ENCODE measurements around the gene USP12.
"Not testable (repeated sequence)": the region's sequence is repeated elsewhere in the genome, so short reads cannot be mapped to it uniquely, and the experiment has no call there.

USP12 gene

DNA sequence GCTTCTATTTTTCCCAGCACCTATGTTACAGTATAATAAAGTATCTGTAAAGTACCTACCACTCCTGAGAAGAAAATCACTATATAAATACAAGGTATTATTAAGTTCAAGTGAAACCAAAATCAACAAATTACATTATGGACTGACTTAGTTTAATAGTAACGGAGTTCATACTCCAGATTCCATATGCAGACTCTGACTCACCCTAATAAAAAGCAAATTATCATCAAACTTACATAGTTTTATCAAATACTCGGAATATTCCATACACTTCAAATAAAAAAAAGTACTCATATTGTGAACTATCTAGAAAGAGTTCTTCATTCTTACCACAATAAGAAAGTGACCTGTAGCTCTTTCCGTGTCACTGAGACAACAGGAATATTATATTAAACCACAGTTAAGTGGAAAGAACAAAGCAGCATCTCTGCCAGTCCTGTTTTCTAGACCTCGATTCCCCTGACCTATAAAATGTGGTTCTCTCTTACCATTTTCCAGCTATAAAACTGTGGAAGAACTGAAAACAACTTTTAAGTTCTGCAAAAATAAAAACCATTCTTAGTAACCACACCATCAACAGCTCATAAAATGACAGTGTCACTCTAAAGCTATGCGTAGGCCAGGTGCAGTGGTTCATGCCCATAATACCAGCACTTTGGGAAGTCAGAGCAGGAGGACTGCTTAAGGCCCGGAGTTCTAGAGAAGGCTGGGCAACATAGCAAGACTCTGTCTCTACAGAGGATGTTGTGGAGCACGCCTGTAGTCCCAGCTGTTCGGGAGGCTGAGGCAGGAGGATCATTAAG lies 42.6 kb downstream of the USP12 start:
- DNase-seq (ENCODE audit: extremely low spot score, insufficient read length, low read depth) (no peak), FAIRE-seq (no peak)

GRCh38 chr13:27126859-27127258 lies 44.8 kb downstream of the USP12 start:
- no peak for FAIRE-seq
- no peak for DNase-seq (ENCODE audit: extremely low spot score, insufficient read length, low read depth)

- FAIRE-seq (no peak), DNase-seq (ENCODE audit: extremely low spot score, insufficient read length, low read depth) (no peak)
These were observed 46.0 kb downstream of the USP12 start for GRCh38 chr13:27125357-27126282.

GRCh38 chr13:27124571-27124970 lies 47.0 kb downstream of the USP12 start:
- DNase-seq (ENCODE audit: extremely low spot score, insufficient read length, low read depth) (no peak), FAIRE-seq (no peak)

- not testable (repeated sequence) for DNase-seq (ENCODE audit: extremely low spot score, insufficient read length, low read depth); FAIRE-seq
These were observed 48.2 kb downstream of the USP12 start for GRCh38 chr13:27123445-27123844.

DNA sequence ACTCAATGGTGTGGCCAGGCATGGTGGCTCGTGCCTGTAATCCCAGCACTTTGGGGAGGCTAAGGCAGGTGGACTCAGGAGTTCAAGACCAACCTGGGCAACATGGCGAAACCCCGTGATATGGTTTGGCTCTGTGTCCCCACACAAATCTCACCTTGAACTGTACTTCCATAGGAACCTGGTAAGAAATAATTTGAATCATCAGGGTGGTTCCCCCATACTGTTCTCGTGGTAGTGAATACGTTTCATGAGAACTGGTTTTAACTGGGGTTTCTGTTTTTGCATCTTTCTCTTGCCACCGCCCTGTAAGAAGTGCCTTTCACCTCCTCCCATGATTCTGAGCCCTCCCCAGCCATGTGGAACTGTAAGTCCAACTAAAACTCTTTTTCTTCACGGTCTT lies 49.6 kb downstream of the USP12 start:
- no peak for DNase-seq (ENCODE audit: extremely low spot score, insufficient read length, low read depth)
- no peak for FAIRE-seq

DNA sequence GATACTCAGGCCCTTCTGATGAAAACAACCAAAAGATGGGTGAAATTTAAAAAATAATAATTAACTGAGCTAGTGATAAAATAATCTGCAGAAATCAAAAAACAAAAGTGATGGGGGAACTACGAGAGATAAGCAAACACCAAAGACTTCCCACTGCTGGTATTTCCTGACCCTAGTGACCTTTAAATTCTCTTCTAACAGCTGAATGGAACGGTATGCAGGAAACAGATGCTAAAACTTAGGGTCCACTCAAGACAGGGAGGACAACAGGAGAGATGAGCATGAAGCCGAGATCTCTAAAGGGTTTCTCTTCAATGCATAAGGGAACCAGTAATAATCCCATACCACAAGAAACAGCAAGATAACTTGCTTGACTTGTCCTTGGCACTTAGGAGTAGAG lies 50.8 kb downstream of the USP12 start:
- FAIRE-seq: peak; percentile 42

GRCh38 chr13:27120011-27120410 lies 51.6 kb downstream of the USP12 start:
- FAIRE-seq (no peak), DNase-seq (ENCODE audit: extremely low spot score, insufficient read length, low read depth) (no peak)

More for the DNA sequence above, 50.8 kb downstream of the USP12 start:
- DNase-seq (ENCODE audit: extremely low spot score, insufficient read length, low read depth): no peak

DNA sequence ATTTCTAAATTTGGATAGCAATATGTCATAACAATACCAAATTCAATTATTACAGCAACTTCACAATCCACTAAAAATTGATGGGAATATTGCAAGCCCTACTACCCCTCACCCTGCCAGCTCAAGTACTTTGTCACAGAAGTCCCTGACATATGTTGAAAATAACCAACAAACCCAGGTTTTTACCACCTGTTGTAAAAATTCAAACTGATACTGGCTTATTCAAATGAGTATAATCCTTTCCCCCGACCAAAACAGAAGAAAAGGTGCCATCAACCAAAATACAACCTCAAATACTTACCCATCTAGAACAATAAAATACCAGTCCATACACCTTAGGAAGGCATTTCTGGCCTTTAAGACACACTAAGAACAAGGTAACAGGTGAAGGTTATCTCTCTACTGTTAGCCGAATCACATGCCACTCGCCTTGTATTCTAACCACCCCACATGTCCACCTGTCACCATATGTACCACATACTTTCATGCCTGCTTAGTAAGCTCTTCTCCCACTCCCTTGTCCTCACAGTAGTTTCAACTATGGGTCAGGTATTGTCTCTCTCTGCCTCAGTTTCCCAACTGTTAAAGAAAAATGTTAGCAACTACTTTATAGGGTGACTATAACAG lies 53.1 kb downstream of the USP12 start:
- DNase-seq (ENCODE audit: extremely low spot score, insufficient read length, low read depth) (no peak), FAIRE-seq (peak; percentile 58)

GRCh38 chr13:27117952-27118351 lies 53.7 kb downstream of the USP12 start:
- DNase-seq (ENCODE audit: extremely low spot score, insufficient read length, low read depth) (no peak), FAIRE-seq (no peak)

GRCh38 chr13:27117158-27117557 lies 54.5 kb downstream of the USP12 start:
- no peak for FAIRE-seq
- no peak for DNase-seq (ENCODE audit: extremely low spot score, insufficient read length, low read depth)

DNA sequence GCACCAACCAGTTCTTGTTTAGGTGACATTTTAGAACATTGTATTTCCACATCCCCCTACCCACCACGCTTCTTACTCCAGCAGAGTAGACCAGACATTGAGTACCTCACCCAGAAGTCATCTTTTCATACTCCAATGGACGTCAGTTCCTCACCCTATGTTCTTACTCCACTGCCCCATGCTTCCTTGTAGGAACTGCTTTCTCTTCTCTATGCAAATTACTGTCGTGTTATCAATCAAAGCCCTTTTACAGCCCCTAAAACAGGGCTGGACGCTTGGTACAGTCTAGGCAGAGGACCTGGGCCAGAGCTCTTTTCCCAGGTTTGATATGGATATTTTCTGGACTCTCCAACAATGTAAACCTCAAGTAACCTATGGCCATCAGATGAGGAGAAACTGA lies 58.2 kb downstream of the USP12 start:
- no peak for DNase-seq (ENCODE audit: extremely low spot score, insufficient read length, low read depth)
- FAIRE-seq: peak; percentile 81

DNA sequence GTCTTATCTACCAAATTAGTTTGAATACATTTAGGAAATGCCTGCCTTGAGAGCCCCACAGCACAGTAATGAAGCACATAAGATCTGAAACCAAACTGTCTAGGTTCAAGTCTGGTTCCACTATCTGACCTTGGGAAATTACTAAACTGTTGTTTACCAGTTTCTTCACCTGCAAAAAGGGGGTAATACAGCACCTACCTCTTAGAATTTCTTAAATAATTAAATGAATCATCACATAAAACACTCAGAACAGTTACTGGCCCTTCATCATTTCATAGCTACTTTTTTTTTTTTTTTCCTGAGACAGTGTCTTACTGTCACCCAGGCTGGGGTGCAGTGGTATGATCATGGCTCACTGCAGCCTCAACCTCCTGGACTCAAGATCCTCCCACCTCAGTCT lies 59.6 kb downstream of the USP12 start:
- no peak for FAIRE-seq
- no peak for DNase-seq (ENCODE audit: extremely low spot score, insufficient read length, low read depth)

DNA sequence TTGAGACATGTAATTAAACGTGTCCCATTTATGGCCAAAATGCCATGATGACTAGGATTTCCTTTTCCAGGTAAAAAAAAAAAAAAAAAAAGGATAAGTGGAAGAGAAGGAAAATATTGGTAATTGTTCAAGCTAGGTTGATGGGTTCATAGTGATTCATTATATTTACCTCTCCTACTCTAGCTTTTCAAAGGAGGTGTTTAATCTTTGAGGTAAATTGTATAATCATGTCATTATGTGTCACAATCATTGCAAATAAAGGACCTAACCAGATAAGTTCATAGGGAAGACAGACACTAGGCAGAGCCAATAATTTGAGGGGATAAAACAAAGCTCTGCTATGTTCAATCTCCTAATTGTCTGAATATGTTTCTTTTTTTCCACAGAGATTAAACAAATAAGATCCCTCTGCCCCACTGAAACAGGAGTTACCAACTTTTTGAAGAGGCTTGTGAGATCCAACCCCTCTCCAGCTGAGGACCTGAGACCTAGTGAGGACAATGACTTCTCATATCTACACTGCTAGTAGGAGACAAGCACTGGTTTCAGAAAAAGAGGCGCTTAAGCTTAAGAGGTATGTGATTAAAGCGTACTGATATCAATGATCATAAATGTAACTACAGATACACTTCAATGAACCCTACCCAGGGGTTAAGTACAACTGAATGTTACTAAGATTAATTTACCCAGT lies 61.4 kb downstream of the USP12 start:
- no peak for FAIRE-seq
- no peak for DNase-seq (ENCODE audit: extremely low spot score, insufficient read length, low read depth)

DNA sequence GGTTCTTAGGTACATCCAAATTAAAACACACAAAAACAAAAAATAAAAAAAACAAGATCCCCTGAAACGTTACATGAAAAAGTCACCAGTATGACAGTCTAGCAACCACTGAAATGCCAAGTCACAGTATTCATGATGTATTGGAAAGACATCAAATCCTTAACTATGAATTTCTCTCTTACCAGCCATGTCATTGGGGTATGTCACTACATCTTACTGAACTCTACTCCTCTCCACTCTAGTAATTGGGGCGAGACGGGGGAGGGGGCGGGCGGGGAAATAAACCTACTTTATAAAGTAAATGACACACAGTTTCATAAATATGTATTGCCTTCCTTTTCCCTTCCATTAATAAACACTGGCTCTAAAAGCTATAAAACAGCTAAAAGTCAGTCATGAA lies 65.5 kb downstream of the USP12 start:
- no peak for DNase-seq (ENCODE audit: extremely low spot score, insufficient read length, low read depth)
- FAIRE-seq: peak; percentile 24

GRCh38 chr13:27104606-27105005 lies 67.0 kb downstream of the USP12 start:
- no peak for FAIRE-seq
- no peak for DNase-seq (ENCODE audit: extremely low spot score, insufficient read length, low read depth)

GRCh38 chr13:27101847-27102246 lies 69.8 kb downstream of the USP12 start:
- DNase-seq (ENCODE audit: extremely low spot score, insufficient read length, low read depth): no peak
- peak; percentile 35 for FAIRE-seq

DNA sequence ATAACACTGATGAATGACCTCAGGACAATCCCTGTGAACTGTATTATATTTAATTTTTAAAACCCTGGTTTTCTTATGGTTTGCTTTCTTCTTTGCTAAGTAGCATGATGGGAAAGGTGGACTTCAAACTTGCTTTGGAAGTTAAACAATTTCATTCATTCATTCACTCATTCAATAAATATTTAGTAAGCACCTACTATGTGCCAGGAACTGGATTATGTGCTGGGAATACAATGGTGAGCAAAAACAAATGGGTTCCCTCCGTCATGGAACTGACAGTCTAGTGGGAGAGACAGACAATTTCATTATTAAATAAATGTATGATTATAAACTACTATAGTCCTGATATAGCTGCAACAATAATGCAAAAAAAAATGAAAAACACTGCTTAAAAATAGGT lies 70.3 kb downstream of the USP12 start:
- DNase-seq (ENCODE audit: extremely low spot score, insufficient read length, low read depth) (no peak), FAIRE-seq (no peak)

DNA sequence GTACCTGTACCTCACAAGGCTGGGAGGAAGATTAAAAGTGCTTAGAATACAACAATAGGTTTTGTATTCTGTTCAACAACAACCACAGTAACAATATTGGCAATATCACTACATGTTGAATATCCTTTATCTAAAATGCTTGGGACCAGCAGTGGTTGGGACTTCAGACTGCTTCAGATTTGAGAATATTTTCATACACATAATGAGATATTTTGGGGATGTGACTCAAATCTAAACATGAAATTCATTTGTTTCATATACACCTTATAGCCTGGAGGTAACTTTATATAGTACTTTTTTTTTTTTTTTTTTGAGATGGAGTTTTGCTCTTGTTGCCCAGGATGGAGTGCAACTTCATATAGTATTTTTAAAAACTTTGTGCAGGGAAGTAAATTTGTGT lies 73.9 kb downstream of the USP12 start:
- FAIRE-seq: no peak
- no peak for DNase-seq (ENCODE audit: extremely low spot score, insufficient read length, low read depth)

DNA sequence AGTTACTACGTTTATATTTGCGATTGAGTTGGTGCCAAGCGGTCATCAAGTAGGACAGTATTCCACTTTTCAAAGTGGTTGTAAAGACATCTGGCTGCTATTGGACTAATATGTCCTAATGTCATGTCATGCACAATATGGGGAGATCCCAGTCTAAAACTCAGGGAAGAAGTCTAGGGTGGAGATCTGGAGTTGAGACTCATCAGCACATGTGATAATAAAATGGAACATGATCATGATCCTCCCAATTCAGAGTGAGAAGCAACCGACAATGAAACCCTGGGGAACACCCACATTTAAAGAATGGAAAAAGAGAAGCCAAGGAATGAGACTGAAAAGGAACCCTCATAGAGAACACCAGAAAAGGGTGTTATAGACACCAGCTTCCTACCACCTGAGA lies 80.2 kb downstream of the USP12 start:
- DNase-seq (ENCODE audit: extremely low spot score, insufficient read length, low read depth): no peak
- no peak for FAIRE-seq

Measured in GM18507 (cell line).